CD14-positive monocyte (primary cell): ENCODE results near the gene CTAGE8. TPM values are rescaled to one million over a fixed set of nuclear protein-coding genes. Genes with fewer than 3 reads are reported as not detected.
A peak's percentile ranks its signal among the peaks of the same experiment; 100 is the strongest.
"Not testable (repeated sequence)": the region's sequence is repeated elsewhere in the genome, so short reads cannot be mapped to it uniquely, and the experiment has no call there.

Experiments used
- DNase-seq, 3 donors: peaks; one replicate each; pipeline ENCODE4 v3.0.0-alpha.2; 2011 to 2022
- H2AFZ ChIP-seq: 2 replicates; pipeline ENCODE4 v1.6.0; 2012; ENCODE audit warnings: mild to moderate bottlenecking, low read depth, low read length, inconsistent platforms; ENCODE audit not compliant: insufficient read depth, poor library complexity, severe bottlenecking
- H3K27ac ChIP-seq, 2 donors: 1 replicate in 1 of 2; 2 replicates in 1 of 2; pipeline ENCODE4 v1.5.1; 2012 to 2013; ENCODE audit warnings: low read length in 2 of 2, control low read depth in 1 of 2, inconsistent platforms in 1 of 2, low read depth in 1 of 2, mild to moderate bottlenecking in 1 of 2
- H3K27me3 ChIP-seq, 2 donors: one replicate each; pipeline versions ENCODE4 v1.6.0 to v1.6.1; 2011 to 2013; ENCODE audit warnings: low read length in 2 of 2; ENCODE audit not compliant: control insufficient read depth in 2 of 2, insufficient read depth in 2 of 2
- H3K36me3 ChIP-seq, 2 donors: replicated peaks in 1 of 2; 1 replicate in 1 of 2; 2 replicates in 1 of 2; pipeline versions ENCODE4 v1.5.1 to v1.6.1; 2012 to 2013; ENCODE audit warnings: low read length in 2 of 2, control low read depth in 1 of 2, inconsistent platforms in 1 of 2, mild to moderate bottlenecking in 1 of 2; ENCODE audit not compliant: insufficient read depth in 2 of 2, control insufficient read depth in 1 of 2
- H3K4me1 ChIP-seq, 2 donors: 1 replicate in 1 of 2; 2 replicates in 1 of 2; pipeline versions ENCODE4 v1.5.1 to v1.6.1; 2012 to 2013; ENCODE audit warnings: low read length in 2 of 2, control low read depth in 1 of 2, inconsistent platforms in 1 of 2, mild to moderate bottlenecking in 1 of 2, moderate library complexity in 1 of 2; ENCODE audit not compliant: insufficient read depth in 2 of 2, control insufficient read depth in 1 of 2
- H3K4me2 ChIP-seq: replicated peaks from 2 replicates; pipeline ENCODE3; 2012; ENCODE audit warnings: low read length, moderate library complexity, mild to moderate bottlenecking; ENCODE audit not compliant: poor library complexity, severe bottlenecking; ENCODE audit errors: extremely low read depth
- H3K4me3 ChIP-seq, 3 experiments: fragments of 200-600 bp in 1 of 3; sonication (generic) in 1 of 3; replicated peaks in 1 of 3; 1 replicate in 2 of 3; 2 replicates in 1 of 3; pipeline ENCODE4 v1.5.1; 2011 to 2013; ENCODE audit warnings: low read length in 3 of 3, mild to moderate bottlenecking in 3 of 3, control low read depth in 2 of 3, low read depth in 2 of 3, inconsistent platforms in 1 of 3, moderate library complexity in 1 of 3
- H3K79me2 ChIP-seq: 2 replicates; pipeline ENCODE4 v1.6.0; 2012; ENCODE audit warnings: mild to moderate bottlenecking, control low read depth, inconsistent platforms, low read length, moderate library complexity; ENCODE audit not compliant: insufficient read depth
- H3K9ac ChIP-seq: 2 replicates; pipeline ENCODE4 v1.6.0; 2017; ENCODE audit warnings: low read length, mild to moderate bottlenecking; ENCODE audit not compliant: insufficient read depth, poor library complexity, severe bottlenecking
- H3K9me3 ChIP-seq, 2 donors: replicated peaks in 1 of 2; 1 replicate in 1 of 2; 2 replicates in 1 of 2; pipeline versions ENCODE4 v1.5.1 to v1.6.1; 2012 to 2013; ENCODE audit warnings: low read length in 2 of 2, control low read depth in 1 of 2; ENCODE audit not compliant: control insufficient read depth in 1 of 2, insufficient read depth in 1 of 2
- H4K20me1 ChIP-seq: 2 replicates; pipeline ENCODE4 v1.6.0; 2012; ENCODE audit warnings: mild to moderate bottlenecking, low read length, control low read depth, moderate library complexity; ENCODE audit not compliant: insufficient read depth
- H3K27ac Mint-ChIP-seq, 7 donors: one replicate each; pipeline ENCODE4 v1.8.0; 2020; ENCODE audit warnings: mild to moderate bottlenecking in 7 of 7, mixed read lengths in 7 of 7, moderate library complexity in 6 of 7, inconsistent platforms in 2 of 7
- H3K27me3 Mint-ChIP-seq, 3 donors: one replicate each; pipeline ENCODE4 v1.8.0; 2021 to 2022; ENCODE audit warnings: low read depth in 3 of 3, mild to moderate bottlenecking in 3 of 3, mixed read lengths in 3 of 3, moderate library complexity in 3 of 3, inconsistent platforms in 1 of 3
- H3K36me3 Mint-ChIP-seq, 2 donors: one replicate each; pipeline ENCODE4 v1.8.0; 2020; ENCODE audit warnings: mixed read lengths in 2 of 2, inconsistent platforms in 1 of 2, mild to moderate bottlenecking in 1 of 2
- H3K4me1 Mint-ChIP-seq: one replicate; pipeline ENCODE4 v1.8.0; 2020; ENCODE audit warnings: mild to moderate bottlenecking, mixed read lengths
- H3K4me3 Mint-ChIP-seq, 2 donors: one replicate each; pipeline ENCODE4 v1.8.0; 2020; ENCODE audit warnings: mild to moderate bottlenecking in 2 of 2, mixed read lengths in 2 of 2, moderate library complexity in 1 of 2
- H3K9me3 Mint-ChIP-seq, 7 donors: one replicate each; pipeline ENCODE4 v1.8.0; 2020 to 2022; ENCODE audit warnings: mixed read lengths in 7 of 7, mild to moderate bottlenecking in 6 of 7, moderate library complexity in 6 of 7, inconsistent platforms in 2 of 7
- CTCF ChIP-seq: fragments of 200-600 bp; IDR thresholded peaks from one replicate; pipeline ENCODE4 v1.8.0; 2022; ENCODE audit warnings: antibody characterized with exemption, mild to moderate bottlenecking
- WGBS: methylation state at CpG from one replicate; pipeline ENCODE4 v1.1.5; 2013; ENCODE audit warnings: missing lambda C conversion rate; ENCODE audit not compliant: insufficient coverage; 5-methylcytosine and 5-hydroxymethylcytosine counted together
- intact Hi-C, 2 donors: fragments of 100-400 bp; cut with micrococcal nuclease; formaldehyde crosslinking; loops; one replicate each; pipeline versions ENCODE4 v1.15.0 to v1.15.1; 2023
- polyA plus RNA-seq, 3 donors: library from polyadenylated mRNA; depleted of rRNA in 1 of 3; unstranded in 2 of 3; stranded (reverse) in 1 of 3; fragments of 300-500 nt in 2 of 3; fragments of >200 nt in 1 of 3; fragmentation: Illumina TruSeq in 2 of 3; gene quantifications; 1 replicate in 2 of 3; 2 replicates in 1 of 3; pipeline ENCODE4 v1.2.3, GENCODE V29; 2012 to 2021

The CTAGE8 gene
- polyA plus RNA-seq, 3 donors, result not detected

DNA sequence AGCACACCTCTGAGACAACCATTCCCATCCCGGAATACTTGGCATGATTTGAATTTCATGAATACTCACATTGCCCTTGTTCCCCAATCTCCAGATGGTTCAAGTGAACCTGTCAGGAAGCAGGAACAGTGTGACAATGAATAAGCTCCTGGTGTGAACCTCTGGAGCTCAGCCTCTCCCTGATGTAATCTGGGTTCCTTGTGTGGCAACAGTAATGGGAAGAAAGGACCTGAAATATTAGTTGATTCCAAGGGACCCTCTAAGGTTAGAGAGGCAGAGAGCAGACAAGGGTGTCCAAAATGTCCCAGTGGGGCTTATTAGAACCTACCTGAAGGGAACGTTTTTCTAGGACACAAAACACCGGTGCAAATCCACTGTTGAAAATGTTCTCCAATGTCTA is 13.0 kb downstream of the CTAGE8 start:
- TF ChIP-seq CTCF, result no peak
- no peak overlapping the region for H3K27ac ChIP-seq
- H3K9ac ChIP-seq, result no peak overlapping the region
- peak in 1 of 3 donors; percentile 0 for DNase-seq
- H4K20me1 ChIP-seq, result no peaks in the 10 kb centered on the region
- intact Hi-C loops, result no loop called here
- peak overlapping the region in 1 of 7 donors; percentile 22 for H3K27ac Mint-ChIP-seq
- no peak overlapping the region for H3K4me2 ChIP-seq
- H3K36me3 ChIP-seq, result no peaks in the 10 kb centered on the region
- H3K36me3 Mint-ChIP-seq, result no peaks in the 10 kb centered on the region
- H3K4me3 Mint-ChIP-seq, result no peak overlapping the region
- H3K27me3 ChIP-seq, result no peaks in the 10 kb centered on the region
- WGBS, result 57% methylated on average over 1 of the region's 3 CpGs
- H3K4me1 Mint-ChIP-seq, result peaks cover 3% of the 10 kb centered on the region
- H3K9me3 Mint-ChIP-seq, result no peaks in the 10 kb centered on the region
- no peaks in the 10 kb centered on the region for H3K4me1 ChIP-seq
- H3K4me3 ChIP-seq, result no peak overlapping the region
- H2AFZ ChIP-seq, result no peak overlapping the region
- H3K9me3 ChIP-seq, result no peaks in the 10 kb centered on the region
- peaks cover 0 to 2% (median 2%) of the 10 kb centered on the region in 3 donors for H3K27me3 Mint-ChIP-seq
- H3K79me2 ChIP-seq, result no peaks in the 10 kb centered on the region

DNA sequence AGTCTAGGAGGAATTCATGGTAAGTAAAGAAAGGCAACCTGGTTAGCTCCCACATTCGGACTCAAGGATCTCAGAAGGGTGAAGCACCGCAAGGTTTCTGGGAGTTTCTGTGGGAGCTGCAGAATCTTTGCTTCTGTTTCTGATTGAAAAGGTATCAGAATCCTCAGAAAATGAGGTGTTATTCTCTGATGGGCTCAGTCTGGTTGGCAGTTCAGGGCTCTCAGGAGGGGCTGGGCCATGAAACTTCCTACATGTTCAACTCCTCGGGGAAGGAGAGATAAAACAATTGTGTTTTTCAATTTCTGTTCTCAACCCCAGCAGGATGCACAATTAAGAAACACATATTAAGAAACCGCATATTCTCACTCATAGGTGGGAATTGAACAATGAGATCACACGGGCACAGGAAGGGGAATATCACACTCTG is 13.6 kb downstream of the CTAGE8 start:
- H3K4me1 Mint-ChIP-seq, result peaks cover 3% of the 10 kb centered on the region
- intact Hi-C loops, result no loop called here
- TF ChIP-seq CTCF, result no peak
- no peak overlapping the region for H3K4me2 ChIP-seq
- no peaks in the 10 kb centered on the region for H3K9me3 Mint-ChIP-seq
- no peaks in the 10 kb centered on the region for H3K36me3 Mint-ChIP-seq
- H3K27me3 Mint-ChIP-seq, result peaks cover 0 to 2% (median 2%) of the 10 kb centered on the region in 3 donors
- no peaks in the 10 kb centered on the region for H3K79me2 ChIP-seq
- H2AFZ ChIP-seq, result no peak overlapping the region
- H3K9me3 ChIP-seq, result no peaks in the 10 kb centered on the region
- DNase-seq, result no peak
- no peaks in the 10 kb centered on the region for H3K4me1 ChIP-seq
- no peak overlapping the region for H3K4me3 Mint-ChIP-seq
- H3K27ac ChIP-seq, result no peak overlapping the region
- no peaks in the 10 kb centered on the region for H3K27me3 ChIP-seq
- no peaks in the 10 kb centered on the region for H4K20me1 ChIP-seq
- no peak overlapping the region for H3K4me3 ChIP-seq
- no peak overlapping the region for H3K9ac ChIP-seq
- 92% methylated on average over 3 of the region's 5 CpGs for WGBS
- H3K36me3 ChIP-seq, result no peaks in the 10 kb centered on the region
- H3K27ac Mint-ChIP-seq, result no peak overlapping the region

GRCh38 chr7:144252307-144252706 is 16.8 kb downstream of the CTAGE8 start:
- no CpG with 5 or more reads among the region's 4 CpGs for WGBS
- H3K27me3 ChIP-seq, H3K4me2 ChIP-seq, H2AFZ ChIP-seq, H3K4me1 ChIP-seq, H3K27ac ChIP-seq, DNase-seq, H3K9me3 ChIP-seq, H3K4me3 Mint-ChIP-seq, H3K36me3 Mint-ChIP-seq, H3K4me3 ChIP-seq, H3K9ac ChIP-seq, H3K36me3 ChIP-seq, H3K27me3 Mint-ChIP-seq, H4K20me1 ChIP-seq, intact Hi-C loops, H3K27ac Mint-ChIP-seq, H3K4me1 Mint-ChIP-seq, H3K9me3 Mint-ChIP-seq, H3K79me2 ChIP-seq: not testable (repeated sequence)
